CD14-positive monocyte (primary cell): Measurements from ENCODE around the gene ZSCAN30. TPM values are rescaled to one million over a fixed set of nuclear protein-coding genes. Genes with fewer than 3 reads are reported as not detected.

Experiments used
- DNase-seq, 3 donors: peaks; one replicate each; pipeline ENCODE4 v3.0.0-alpha.2; 2011 to 2022
- H2AFZ ChIP-seq: 2 replicates; pipeline ENCODE4 v1.6.0; 2012; ENCODE audit warnings: mild to moderate bottlenecking, low read depth, low read length, inconsistent platforms; ENCODE audit not compliant: insufficient read depth, poor library complexity, severe bottlenecking
- H3K27ac ChIP-seq, 2 donors: 1 replicate in 1 of 2; 2 replicates in 1 of 2; pipeline ENCODE4 v1.5.1; 2012 to 2013; ENCODE audit warnings: low read length in 2 of 2, control low read depth in 1 of 2, inconsistent platforms in 1 of 2, low read depth in 1 of 2, mild to moderate bottlenecking in 1 of 2
- H3K27me3 ChIP-seq, 2 donors: one replicate each; pipeline versions ENCODE4 v1.6.0 to v1.6.1; 2011 to 2013; ENCODE audit warnings: low read length in 2 of 2; ENCODE audit not compliant: control insufficient read depth in 2 of 2, insufficient read depth in 2 of 2
- H3K36me3 ChIP-seq, 2 donors: replicated peaks in 1 of 2; 1 replicate in 1 of 2; 2 replicates in 1 of 2; pipeline versions ENCODE4 v1.5.1 to v1.6.1; 2012 to 2013; ENCODE audit warnings: low read length in 2 of 2, control low read depth in 1 of 2, inconsistent platforms in 1 of 2, mild to moderate bottlenecking in 1 of 2; ENCODE audit not compliant: insufficient read depth in 2 of 2, control insufficient read depth in 1 of 2
- H3K4me1 ChIP-seq, 2 donors: 1 replicate in 1 of 2; 2 replicates in 1 of 2; pipeline versions ENCODE4 v1.5.1 to v1.6.1; 2012 to 2013; ENCODE audit warnings: low read length in 2 of 2, control low read depth in 1 of 2, inconsistent platforms in 1 of 2, mild to moderate bottlenecking in 1 of 2, moderate library complexity in 1 of 2; ENCODE audit not compliant: insufficient read depth in 2 of 2, control insufficient read depth in 1 of 2
- H3K4me2 ChIP-seq: replicated peaks from 2 replicates; pipeline ENCODE3; 2012; ENCODE audit warnings: low read length, moderate library complexity, mild to moderate bottlenecking; ENCODE audit not compliant: poor library complexity, severe bottlenecking; ENCODE audit errors: extremely low read depth
- H3K4me3 ChIP-seq, 3 experiments: fragments of 200-600 bp in 1 of 3; sonication (generic) in 1 of 3; replicated peaks in 1 of 3; 1 replicate in 2 of 3; 2 replicates in 1 of 3; pipeline ENCODE4 v1.5.1; 2011 to 2013; ENCODE audit warnings: low read length in 3 of 3, mild to moderate bottlenecking in 3 of 3, control low read depth in 2 of 3, low read depth in 2 of 3, inconsistent platforms in 1 of 3, moderate library complexity in 1 of 3
- H3K79me2 ChIP-seq: 2 replicates; pipeline ENCODE4 v1.6.0; 2012; ENCODE audit warnings: mild to moderate bottlenecking, control low read depth, inconsistent platforms, low read length, moderate library complexity; ENCODE audit not compliant: insufficient read depth
- H3K9ac ChIP-seq: 2 replicates; pipeline ENCODE4 v1.6.0; 2017; ENCODE audit warnings: low read length, mild to moderate bottlenecking; ENCODE audit not compliant: insufficient read depth, poor library complexity, severe bottlenecking
- H3K9me3 ChIP-seq, 2 donors: replicated peaks in 1 of 2; 1 replicate in 1 of 2; 2 replicates in 1 of 2; pipeline versions ENCODE4 v1.5.1 to v1.6.1; 2012 to 2013; ENCODE audit warnings: low read length in 2 of 2, control low read depth in 1 of 2; ENCODE audit not compliant: control insufficient read depth in 1 of 2, insufficient read depth in 1 of 2
- H4K20me1 ChIP-seq: 2 replicates; pipeline ENCODE4 v1.6.0; 2012; ENCODE audit warnings: mild to moderate bottlenecking, low read length, control low read depth, moderate library complexity; ENCODE audit not compliant: insufficient read depth
- H3K27ac Mint-ChIP-seq, 7 donors: one replicate each; pipeline ENCODE4 v1.8.0; 2020; ENCODE audit warnings: mild to moderate bottlenecking in 7 of 7, mixed read lengths in 7 of 7, moderate library complexity in 6 of 7, inconsistent platforms in 2 of 7
- H3K27me3 Mint-ChIP-seq, 3 donors: one replicate each; pipeline ENCODE4 v1.8.0; 2021 to 2022; ENCODE audit warnings: low read depth in 3 of 3, mild to moderate bottlenecking in 3 of 3, mixed read lengths in 3 of 3, moderate library complexity in 3 of 3, inconsistent platforms in 1 of 3
- H3K36me3 Mint-ChIP-seq, 2 donors: one replicate each; pipeline ENCODE4 v1.8.0; 2020; ENCODE audit warnings: mixed read lengths in 2 of 2, inconsistent platforms in 1 of 2, mild to moderate bottlenecking in 1 of 2
- H3K4me1 Mint-ChIP-seq: one replicate; pipeline ENCODE4 v1.8.0; 2020; ENCODE audit warnings: mild to moderate bottlenecking, mixed read lengths
- H3K4me3 Mint-ChIP-seq, 2 donors: one replicate each; pipeline ENCODE4 v1.8.0; 2020; ENCODE audit warnings: mild to moderate bottlenecking in 2 of 2, mixed read lengths in 2 of 2, moderate library complexity in 1 of 2
- H3K9me3 Mint-ChIP-seq, 7 donors: one replicate each; pipeline ENCODE4 v1.8.0; 2020 to 2022; ENCODE audit warnings: mixed read lengths in 7 of 7, mild to moderate bottlenecking in 6 of 7, moderate library complexity in 6 of 7, inconsistent platforms in 2 of 7
- WGBS: methylation state at CpG from one replicate; pipeline ENCODE4 v1.1.5; 2013; ENCODE audit warnings: missing lambda C conversion rate; ENCODE audit not compliant: insufficient coverage; 5-methylcytosine and 5-hydroxymethylcytosine counted together
- intact Hi-C, 2 donors: fragments of 100-400 bp; cut with micrococcal nuclease; formaldehyde crosslinking; loops; one replicate each; pipeline versions ENCODE4 v1.15.0 to v1.15.1; 2023
- polyA plus RNA-seq, 3 donors: library from polyadenylated mRNA; depleted of rRNA in 1 of 3; unstranded in 2 of 3; stranded (reverse) in 1 of 3; fragments of 300-500 nt in 2 of 3; fragments of >200 nt in 1 of 3; fragmentation: Illumina TruSeq in 2 of 3; gene quantifications; 1 replicate in 2 of 3; 2 replicates in 1 of 3; pipeline ENCODE4 v1.2.3, GENCODE V29; 2012 to 2021
- TF ChIP-seq, protein P1 (sequence below): fragments of 200-600 bp; IDR thresholded peaks from one replicate; pipeline ENCODE4 v1.8.0; 2022; ENCODE audit warnings: antibody characterized with exemption, mild to moderate bottlenecking

Gene ZSCAN30
- polyA plus RNA-seq, 3 donors, result 1.3 to 3.2 (median 1.7) TPM

DNA sequence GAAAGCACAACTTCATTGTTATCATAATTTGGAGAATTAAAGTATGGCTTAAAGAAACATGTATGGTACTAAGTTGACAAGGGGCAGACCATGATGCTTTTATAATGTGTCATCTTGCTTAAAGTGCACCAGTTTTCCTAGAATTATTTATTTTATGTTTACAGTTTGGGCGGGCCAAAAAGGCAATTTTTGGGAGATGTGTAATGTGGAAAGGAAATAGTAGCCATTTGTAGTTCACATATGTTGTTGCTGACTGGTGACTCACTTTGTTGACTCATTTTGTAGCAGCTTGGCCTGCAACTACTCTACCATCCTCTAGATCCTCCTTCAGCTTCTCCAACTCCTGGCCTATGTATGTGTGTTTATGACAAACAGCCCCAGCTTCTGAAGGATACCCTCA lies 7.7 kb downstream of the ZSCAN30 start:
- H3K4me3 Mint-ChIP-seq, result no peak overlapping the region
- Histone ChIP-seq H3K79me2 (no peaks in the 10 kb centered on the region), H3K36me3 (no peaks in the 10 kb centered on the region), H3K4me1 (no peaks in the 10 kb centered on the region), H3K4me2 (no peak overlapping the region), H3K9me3 (peaks cover 26 to 29% of the 10 kb centered on the region in 2 donors), H3K27me3 (no peaks in the 10 kb centered on the region), H2AFZ (no peak overlapping the region), H3K27ac (no peak overlapping the region), H4K20me1 (no peaks in the 10 kb centered on the region), H3K4me3 (no peak overlapping the region), H3K9ac (no peak overlapping the region)
- intact Hi-C loops, result no loop called here
- H3K27me3 Mint-ChIP-seq, result no peaks in the 10 kb centered on the region
- H3K27ac Mint-ChIP-seq, result no peak overlapping the region
- WGBS, result no CpG with 5 or more reads among the region's 1 CpG
- no peak for DNase-seq
- TF ChIP-seq, protein P1, sequence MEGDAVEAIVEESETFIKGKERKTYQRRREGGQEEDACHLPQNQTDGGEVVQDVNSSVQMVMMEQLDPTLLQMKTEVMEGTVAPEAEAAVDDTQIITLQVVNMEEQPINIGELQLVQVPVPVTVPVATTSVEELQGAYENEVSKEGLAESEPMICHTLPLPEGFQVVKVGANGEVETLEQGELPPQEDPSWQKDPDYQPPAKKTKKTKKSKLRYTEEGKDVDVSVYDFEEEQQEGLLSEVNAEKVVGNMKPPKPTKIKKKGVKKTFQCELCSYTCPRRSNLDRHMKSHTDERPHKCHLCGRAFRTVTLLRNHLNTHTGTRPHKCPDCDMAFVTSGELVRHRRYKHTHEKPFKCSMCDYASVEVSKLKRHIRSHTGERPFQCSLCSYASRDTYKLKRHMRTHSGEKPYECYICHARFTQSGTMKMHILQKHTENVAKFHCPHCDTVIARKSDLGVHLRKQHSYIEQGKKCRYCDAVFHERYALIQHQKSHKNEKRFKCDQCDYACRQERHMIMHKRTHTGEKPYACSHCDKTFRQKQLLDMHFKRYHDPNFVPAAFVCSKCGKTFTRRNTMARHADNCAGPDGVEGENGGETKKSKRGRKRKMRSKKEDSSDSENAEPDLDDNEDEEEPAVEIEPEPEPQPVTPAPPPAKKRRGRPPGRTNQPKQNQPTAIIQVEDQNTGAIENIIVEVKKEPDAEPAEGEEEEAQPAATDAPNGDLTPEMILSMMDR, result no peak
- peaks cover 21 to 52% (median 39%) of the 10 kb centered on the region in 7 donors for H3K9me3 Mint-ChIP-seq
- H3K4me1 Mint-ChIP-seq, result no peaks in the 10 kb centered on the region
- peaks cover 2 to 17% of the 10 kb centered on the region in 2 donors for H3K36me3 Mint-ChIP-seq

DNA sequence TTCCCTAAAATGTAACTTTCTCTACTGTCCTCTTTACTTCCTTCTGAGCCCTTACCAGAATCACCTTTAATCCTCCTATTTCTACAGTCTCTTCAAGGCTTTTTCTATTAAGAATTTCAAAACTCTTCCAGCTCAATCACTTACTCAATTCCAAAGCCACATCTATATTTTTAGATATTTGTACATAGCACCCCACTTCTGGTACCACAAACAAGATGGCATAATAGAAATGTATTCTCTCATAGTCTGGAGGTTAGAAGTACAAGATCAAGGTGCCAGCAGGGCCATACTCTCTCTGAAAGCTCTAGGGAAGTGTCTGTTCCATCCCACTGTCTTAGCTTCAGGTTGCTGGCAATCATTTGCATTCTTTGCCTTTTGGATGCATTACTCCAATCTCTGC lies 11.1 kb downstream of the ZSCAN30 start:
- Histone ChIP-seq H3K9ac (no peak overlapping the region), H3K27me3 (no peaks in the 10 kb centered on the region), H3K4me1 (no peaks in the 10 kb centered on the region), H3K27ac (no peak overlapping the region), H3K4me2 (no peak overlapping the region), H3K4me3 (no peak overlapping the region), H3K79me2 (no peaks in the 10 kb centered on the region), H4K20me1 (no peaks in the 10 kb centered on the region), H3K36me3 (no peaks in the 10 kb centered on the region), H2AFZ (no peak overlapping the region), H3K9me3 (peaks cover 28 to 29% of the 10 kb centered on the region in 2 donors)
- Mint-ChIP-seq H3K9me3 (peaks cover 19 to 49% (median 30%) of the 10 kb centered on the region in 7 donors), H3K27ac (no peak overlapping the region), H3K4me1 (no peaks in the 10 kb centered on the region), H3K27me3 (peaks cover 0 to 2% (median 0%) of the 10 kb centered on the region in 3 donors), H3K4me3 (no peak overlapping the region), H3K36me3 (peaks cover 0 to 12% of the 10 kb centered on the region in 2 donors)
- intact Hi-C loops, result no loop called here
- TF ChIP-seq, protein P1, result no peak
- DNase-seq, result no peak
